Ascending aorta (tissue), 2 donors: Measurements from ENCODE around the gene FALEC. TPM values are rescaled to one million over a fixed set of nuclear protein-coding genes. Genes with fewer than 3 reads are reported as not detected.

ENCODE experiments used
- DNase-seq, 2 donors: peaks; one replicate each; pipeline ENCODE4 v3.0.0-alpha.2; 2019; ENCODE audit warnings: low spot score in 2 of 2
- H3K27ac ChIP-seq, 2 donors: fragments of 200-600 bp; sonication (generic); one replicate each; pipeline ENCODE4 v1.5.1; 2016 to 2017; ENCODE audit warnings: mild to moderate bottlenecking in 1 of 2
- H3K27me3 ChIP-seq: fragments of 200-600 bp; sonication (generic); one replicate; pipeline ENCODE4 v1.5.1; 2017
- H3K36me3 ChIP-seq, 2 donors: fragments of 200-600 bp; sonication (generic); one replicate each; pipeline ENCODE4 v1.5.1; 2016
- H3K4me1 ChIP-seq, 2 donors: fragments of 200-600 bp; sonication (generic); one replicate each; pipeline ENCODE4 v1.5.1; 2016 to 2017; ENCODE audit warnings: mild to moderate bottlenecking in 1 of 2
- H3K4me3 ChIP-seq, 2 donors: fragments of 200-600 bp; sonication (generic); one replicate each; pipeline ENCODE4 v1.5.1; 2016 to 2017; ENCODE audit warnings: mild to moderate bottlenecking in 1 of 2
- H3K9me3 ChIP-seq, 2 donors: fragments of 200-600 bp; sonication (generic); one replicate each; pipeline ENCODE4 v1.5.1; 2016
- intact Hi-C: fragments of 100-400 bp; cut with DNase I; formaldehyde crosslinking; loops from one replicate; pipeline ENCODE4 v1.15.1; 2023
- total RNA-seq: library from RNA; depleted of rRNA; stranded (reverse); fragments of >200 nt; gene quantifications from one replicate; pipeline ENCODE4 v1.1.0, GENCODE V29; 2016
- TF ChIP-seq, protein P1 (sequence below), 3 experiments: fragments of 200-600 bp in 2 of 3; fragments of 450-650 bp in 1 of 3; sonication (generic) in 2 of 3; IDR thresholded peaks; one replicate each; pipeline ENCODE4 v1.5.1; 2016 to 2019; ENCODE audit warnings: antibody characterized with exemption in 3 of 3, mild to moderate bottlenecking in 1 of 3, moderate library complexity in 1 of 3

The FALEC gene
- total RNA-seq, 1 donor from 2014 or later, result not detected

GRCh38 chr1:150484431-150484830, 31.1 kb upstream of the FALEC start:
- Histone ChIP-seq H3K27me3 (no peaks in the 10 kb centered on the region), H3K27ac (no peak overlapping the region), H3K4me1 (peaks cover 0 to 6% of the 10 kb centered on the region in 2 donors), H3K9me3 (no peaks in the 10 kb centered on the region), H3K36me3 (no peaks in the 10 kb centered on the region), H3K4me3 (no peak overlapping the region)
- TF ChIP-seq, protein P1, sequence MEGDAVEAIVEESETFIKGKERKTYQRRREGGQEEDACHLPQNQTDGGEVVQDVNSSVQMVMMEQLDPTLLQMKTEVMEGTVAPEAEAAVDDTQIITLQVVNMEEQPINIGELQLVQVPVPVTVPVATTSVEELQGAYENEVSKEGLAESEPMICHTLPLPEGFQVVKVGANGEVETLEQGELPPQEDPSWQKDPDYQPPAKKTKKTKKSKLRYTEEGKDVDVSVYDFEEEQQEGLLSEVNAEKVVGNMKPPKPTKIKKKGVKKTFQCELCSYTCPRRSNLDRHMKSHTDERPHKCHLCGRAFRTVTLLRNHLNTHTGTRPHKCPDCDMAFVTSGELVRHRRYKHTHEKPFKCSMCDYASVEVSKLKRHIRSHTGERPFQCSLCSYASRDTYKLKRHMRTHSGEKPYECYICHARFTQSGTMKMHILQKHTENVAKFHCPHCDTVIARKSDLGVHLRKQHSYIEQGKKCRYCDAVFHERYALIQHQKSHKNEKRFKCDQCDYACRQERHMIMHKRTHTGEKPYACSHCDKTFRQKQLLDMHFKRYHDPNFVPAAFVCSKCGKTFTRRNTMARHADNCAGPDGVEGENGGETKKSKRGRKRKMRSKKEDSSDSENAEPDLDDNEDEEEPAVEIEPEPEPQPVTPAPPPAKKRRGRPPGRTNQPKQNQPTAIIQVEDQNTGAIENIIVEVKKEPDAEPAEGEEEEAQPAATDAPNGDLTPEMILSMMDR (IDR thresholded peaks at IDR 0.05), result no peak
- no peak for DNase-seq
- intact Hi-C loops, result no loop called here

DNA sequence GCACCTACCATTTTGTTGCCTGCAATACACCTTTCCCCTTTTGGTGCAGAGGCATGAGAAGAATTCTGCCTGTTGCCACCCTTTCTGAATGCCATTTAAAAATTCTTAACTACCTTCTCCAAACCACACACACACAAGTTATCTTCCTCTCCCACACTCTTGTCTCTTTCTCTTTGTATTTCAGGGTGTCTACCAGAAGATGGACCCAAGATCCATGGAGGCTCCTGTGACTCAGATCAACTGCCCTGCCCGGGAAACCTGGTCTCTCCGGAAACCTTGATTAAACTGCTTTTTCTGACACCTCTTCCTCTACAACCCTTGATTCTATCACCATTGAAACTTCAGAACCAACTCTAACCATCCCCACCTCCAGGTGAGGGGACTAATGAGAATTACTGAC, 30.7 kb upstream of the FALEC start:
- no peak overlapping the region for H3K27ac ChIP-seq
- no peak for DNase-seq
- H3K4me1 ChIP-seq, result peaks cover 0 to 6% of the 10 kb centered on the region in 2 donors
- intact Hi-C loops, result loop anchor here (5.0 kb wide), 1 partner anchor 47 kb away; no protein-coding TSS in a partner anchor
- H3K4me3 ChIP-seq, result no peak overlapping the region
- no peaks in the 10 kb centered on the region for H3K9me3 ChIP-seq
- TF ChIP-seq, protein P1 (IDR thresholded peaks at IDR 0.05), result no peak
- H3K36me3 ChIP-seq, result no peaks in the 10 kb centered on the region
- no peaks in the 10 kb centered on the region for H3K27me3 ChIP-seq

- peaks cover 17 to 18% of the 10 kb centered on the region in 2 donors for H3K36me3 ChIP-seq
- no peaks in the 10 kb centered on the region for H3K9me3 ChIP-seq
- peaks cover 0 to 6% of the 10 kb centered on the region in 2 donors for H3K4me1 ChIP-seq
- peak; percentile 91 to 99 for DNase-seq
- TF ChIP-seq, protein P1 (IDR thresholded peaks at IDR 0.05), result peak; percentile 6 to 44 (median 27)
- no peaks in the 10 kb centered on the region for H3K27me3 ChIP-seq
- peak within 1 kb of the TSS; percentile 33 to 73 for H3K27ac ChIP-seq
- peak within 1 kb of the TSS; percentile 70 to 73 for H3K4me3 ChIP-seq
- intact Hi-C loops, result loop anchor here (1.0 to 5.0 kb wide), 3 partner anchors 28 to 62 kb away; partner anchors contain the start of genes ADAMTSL4 and FALEC
These were observed 28.4 kb upstream of the FALEC start, which contains the start of gene TARS2 for GRCh38 chr1:150486966-150487762. TARS2 (plus strand) TSS chr1:150487419; CDS start chr1:150487451, 32 bp downstream.

GRCh38 chr1:150487763-150488115, 27.8 kb upstream of the FALEC start:
- no peaks in the 10 kb centered on the region for H3K27me3 ChIP-seq
- no peaks in the 10 kb centered on the region for H3K9me3 ChIP-seq
- H3K4me1 ChIP-seq, result peaks cover 0 to 6% of the 10 kb centered on the region in 2 donors
- peak overlapping the region; percentile 70 to 73 for H3K4me3 ChIP-seq
- peak overlapping the region; percentile 33 to 73 for H3K27ac ChIP-seq
- peaks cover 23% of the 10 kb centered on the region in 2 donors for H3K36me3 ChIP-seq
- TF ChIP-seq, protein P1 (IDR thresholded peaks at IDR 0.05), result no peak
- intact Hi-C loops, result loop anchor here (1.0 to 5.0 kb wide), 3 partner anchors 28 to 61 kb away; partner anchors contain the start of genes ADAMTSL4 and FALEC
- DNase-seq, result no peak

DNA sequence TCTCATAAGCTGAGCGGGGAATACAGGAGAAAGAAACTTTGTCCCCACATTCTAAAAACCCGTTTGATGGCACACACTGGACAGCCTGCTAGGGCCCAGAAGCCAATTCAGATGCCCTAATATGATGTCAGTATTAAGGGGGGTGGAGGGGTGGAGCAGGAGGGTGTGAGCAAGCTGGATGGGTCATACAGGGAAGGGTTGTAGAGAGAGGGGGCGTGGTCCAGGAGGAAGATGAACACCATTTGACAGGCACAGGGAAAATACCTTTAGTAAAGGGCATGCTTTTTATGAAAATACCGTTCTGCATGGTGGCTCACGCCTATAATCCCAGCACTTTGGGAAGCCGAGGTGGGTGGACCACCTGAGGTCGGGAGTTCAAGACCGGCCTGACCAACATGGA, 22.4 kb upstream of the FALEC start:
- Histone ChIP-seq H3K4me1 (peaks cover 0 to under 1% of the 10 kb centered on the region in 2 donors), H3K4me3 (no peak overlapping the region), H3K27me3 (no peaks in the 10 kb centered on the region), H3K9me3 (no peaks in the 10 kb centered on the region), H3K27ac (no peak overlapping the region), H3K36me3 (peaks cover 43 to 56% of the 10 kb centered on the region in 2 donors)
- TF ChIP-seq, protein P1 (IDR thresholded peaks at IDR 0.05), result no peak
- DNase-seq, result no peak
- intact Hi-C loops, result no loop called here
